Neutrophil (primary cell): Measurements from ENCODE around the gene ARHGAP35.

Experiments used
- H3K27ac ChIP-seq: fragments of 200-600 bp; sonication (generic); 2 replicates; pipeline ENCODE4 v1.5.1; 2016; ENCODE audit warnings: mild to moderate bottlenecking, moderate library complexity
- H3K27me3 ChIP-seq: fragments of 200-600 bp; sonication (generic); 2 replicates; pipeline ENCODE4 v1.6.0; 2016; ENCODE audit warnings: mild to moderate bottlenecking
- H3K36me3 ChIP-seq: fragments of 200-600 bp; sonication (generic); 2 replicates; pipeline ENCODE4 v1.5.1; 2017
- H3K4me1 ChIP-seq, 2 experiments: fragments of 200-600 bp in 1 of 2; sonication (generic) in 1 of 2; 1 replicate in 1 of 2; 2 replicates in 1 of 2; pipeline versions ENCODE4 v1.5.1 to v1.6.1; 2013 to 2016; ENCODE audit warnings: low read depth in 1 of 2, low read length in 1 of 2, mild to moderate bottlenecking in 1 of 2, moderate library complexity in 1 of 2; ENCODE audit not compliant: control insufficient read depth in 1 of 2, insufficient read depth in 1 of 2
- H3K4me3 ChIP-seq, 2 experiments: fragments of 200-600 bp in 1 of 2; sonication (generic) in 1 of 2; 1 replicate in 1 of 2; 2 replicates in 1 of 2; pipeline ENCODE4 v1.5.1; 2013 to 2016; ENCODE audit warnings: low read depth in 1 of 2, low read length in 1 of 2, mild to moderate bottlenecking in 1 of 2, moderate library complexity in 1 of 2
- H3K9me3 ChIP-seq: fragments of 200-600 bp; sonication (generic); 2 replicates; pipeline ENCODE4 v1.5.1; 2016
- CTCF ChIP-seq: fragments of 200-600 bp; sonication (generic); IDR thresholded peaks from 2 replicates; pipeline ENCODE4 v1.5.1; 2016; ENCODE audit warnings: antibody characterized with exemption

Gene ARHGAP35

GRCh38 chr19:46901701-46902401 lies 41.1 kb downstream of the ARHGAP35 start:
- Histone ChIP-seq H3K4me3 (no peak overlapping the region), H3K4me1 (no peaks in the 10 kb centered on the region), H3K27ac (no peak overlapping the region), H3K27me3 (no peaks in the 10 kb centered on the region), H3K9me3 (no peaks in the 10 kb centered on the region), H3K36me3 (no peaks in the 10 kb centered on the region)
- no peak for TF ChIP-seq CTCF

GRCh38 chr19:46902402-46902766 lies 41.6 kb downstream of the ARHGAP35 start:
- Histone ChIP-seq H3K4me3 (no peak overlapping the region), H3K9me3 (no peaks in the 10 kb centered on the region), H3K36me3 (no peaks in the 10 kb centered on the region), H3K27ac (no peak overlapping the region), H3K27me3 (no peaks in the 10 kb centered on the region), H3K4me1 (no peaks in the 10 kb centered on the region)
- TF ChIP-seq CTCF: no peak

GRCh38 chr19:46903458-46903857 lies 42.7 kb downstream of the ARHGAP35 start:
- H3K27me3 ChIP-seq: no peaks in the 10 kb centered on the region
- no peaks in the 10 kb centered on the region for H3K4me1 ChIP-seq
- H3K27ac ChIP-seq: no peak overlapping the region
- no peak for TF ChIP-seq CTCF
- H3K4me3 ChIP-seq: no peak overlapping the region
- no peaks in the 10 kb centered on the region for H3K36me3 ChIP-seq
- H3K9me3 ChIP-seq: no peaks in the 10 kb centered on the region

GRCh38 chr19:46904114-46905060 lies 43.6 kb downstream of the ARHGAP35 start:
- no peak for TF ChIP-seq CTCF

GRCh38 chr19:46906221-46906620 lies 45.4 kb downstream of the ARHGAP35 start:
- H3K36me3 ChIP-seq: no peaks in the 10 kb centered on the region
- no peak for TF ChIP-seq CTCF
- no peaks in the 10 kb centered on the region for H3K9me3 ChIP-seq
- H3K4me1 ChIP-seq: no peaks in the 10 kb centered on the region
- H3K27ac ChIP-seq: no peak overlapping the region
- no peak overlapping the region for H3K4me3 ChIP-seq
- no peaks in the 10 kb centered on the region for H3K27me3 ChIP-seq

More at GRCh38 chr19:46904114-46905060, 43.6 kb downstream of the ARHGAP35 start:
- Histone ChIP-seq H3K27me3 (no peaks in the 10 kb centered on the region), H3K4me1 (no peaks in the 10 kb centered on the region), H3K36me3 (no peaks in the 10 kb centered on the region), H3K9me3 (no peaks in the 10 kb centered on the region), H3K27ac (no peak overlapping the region), H3K4me3 (no peak overlapping the region)
